HG03575 (cell line): ENCODE data around the gene ARL11.
A peak's percentile ranks its signal among the peaks of the same experiment; 100 is the strongest.
"Not testable (repeated sequence)": the region's sequence is repeated elsewhere in the genome, so short reads cannot be mapped to it uniquely, and the experiment has no call there.

Source experiments
- ATAC-seq: cut with Tn5 transposase; IDR thresholded peaks from one replicate; pipeline ENCODE4 v1.9.1; 2021; ENCODE audit not compliant: unreplicated experiment, insufficient number of reproducible peaks, low FRiP score; ENCODE audit errors: extremely low read depth

The ARL11 gene

GRCh38 chr13:49608651-49609331, 19.5 kb upstream of the ARL11 start:
- ATAC-seq, result no peak

GRCh38 chr13:49610176-49610575, 18.1 kb upstream of the ARL11 start:
- ATAC-seq, result no peak

GRCh38 chr13:49612042-49612441, 16.3 kb upstream of the ARL11 start:
- not testable (repeated sequence) for ATAC-seq

GRCh38 chr13:49615836-49616675, 12.3 kb upstream of the ARL11 start:
- no peak for ATAC-seq

- ATAC-seq, result no peak
Observed at GRCh38 chr13:49616676-49617065, 11.6 kb upstream of the ARL11 start.

GRCh38 chr13:49620170-49620621, 8.1 kb upstream of the ARL11 start:
- ATAC-seq, result peak; percentile 72

- no peak for ATAC-seq
Observed at GRCh38 chr13:49622174-49622946, 5.9 kb upstream of the ARL11 start.

GRCh38 chr13:49624229-49624628, 4.1 kb upstream of the ARL11 start:
- no peak for ATAC-seq

GRCh38 chr13:49625392-49626079, 2.8 kb upstream of the ARL11 start:
- ATAC-seq, result no peak

- ATAC-seq, result no peak
Observed at GRCh38 chr13:49629196-49629938, 1.1 kb downstream of the ARL11 start.

- no peak for ATAC-seq
Observed at GRCh38 chr13:49629947-49630346, 1.6 kb downstream of the ARL11 start.

- no peak for ATAC-seq
Observed at GRCh38 chr13:49630580-49630979, 2.3 kb downstream of the ARL11 start.

GRCh38 chr13:49632156-49632555, 3.8 kb downstream of the ARL11 start:
- no peak for ATAC-seq

GRCh38 chr13:49633710-49634109, 5.4 kb downstream of the ARL11 start:
- ATAC-seq, result no peak

- no peak for ATAC-seq
Observed at GRCh38 chr13:49635599-49636433, 7.5 kb downstream of the ARL11 start.

- no peak for ATAC-seq
Observed at GRCh38 chr13:49636705-49637104, 8.4 kb downstream of the ARL11 start.

- no peak for ATAC-seq
Observed at GRCh38 chr13:49638030-49638743, 9.9 kb downstream of the ARL11 start.
